Measurements from ENCODE around the gene PCDHGB2.
A peak's percentile ranks its signal among the peaks of the same experiment; 100 is the strongest.
"Not testable (repeated sequence)": the region's sequence is repeated elsewhere in the genome, so short reads cannot be mapped to it uniquely, and the experiment has no call there.

The PCDHGB2 gene

DNA sequence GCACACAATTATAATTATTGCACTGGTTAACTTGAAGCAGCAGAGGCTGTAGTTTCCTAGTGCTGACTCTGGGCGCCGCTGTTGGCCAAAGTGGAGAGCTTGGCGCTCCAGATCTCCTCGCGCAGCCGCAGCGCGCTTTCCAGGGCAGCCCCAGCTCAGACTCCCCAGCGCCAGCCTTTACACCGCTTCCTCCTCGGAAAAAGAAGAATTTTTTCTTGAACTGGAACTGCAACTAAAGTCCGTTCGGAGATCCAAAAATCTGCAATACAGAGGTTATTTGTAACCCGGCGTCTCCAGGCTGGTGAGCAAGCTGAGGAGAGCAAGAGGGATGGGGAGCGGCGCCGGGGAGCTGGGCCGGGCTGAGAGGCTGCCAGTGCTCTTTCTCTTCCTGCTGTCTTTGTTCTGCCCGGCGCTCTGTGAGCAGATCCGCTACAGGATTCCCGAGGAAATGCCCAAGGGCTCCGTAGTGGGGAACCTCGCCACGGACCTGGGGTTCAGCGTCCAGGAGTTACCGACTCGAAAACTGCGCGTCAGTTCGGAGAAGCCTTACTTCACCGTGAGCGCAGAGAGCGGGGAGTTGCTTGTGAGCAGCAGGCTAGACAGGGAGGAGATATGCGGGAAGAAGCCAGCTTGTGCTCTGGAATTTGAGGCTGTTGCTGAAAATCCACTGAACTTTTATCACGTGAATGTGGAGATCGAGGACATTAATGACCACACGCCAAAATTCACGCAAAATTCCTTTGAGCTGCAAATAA, 27.9 kb downstream of the PCDHGB2 start, which contains the start of gene PCDHGB4:
Gene PCDHGB4, plus strand, starts transcription at position 142 of the 755 bp plus-strand sequence. Its CDS starts 187 bp downstream, at position 329.
- DNase-seq = peak; percentile 68

DNA sequence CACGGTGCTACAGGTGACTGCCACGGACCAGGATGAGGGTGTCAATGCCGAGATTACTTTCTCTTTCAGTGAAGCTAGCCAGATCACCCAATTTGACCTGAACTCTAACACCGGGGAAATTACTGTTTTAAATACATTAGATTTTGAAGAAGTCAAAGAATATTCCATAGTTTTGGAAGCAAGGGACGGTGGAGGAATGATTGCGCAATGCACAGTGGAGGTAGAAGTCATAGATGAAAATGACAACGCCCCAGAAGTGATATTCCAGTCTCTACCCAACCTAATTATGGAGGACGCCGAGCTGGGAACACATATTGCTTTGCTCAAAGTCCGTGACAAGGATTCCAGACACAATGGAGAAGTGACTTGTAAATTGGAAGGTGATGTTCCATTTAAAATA, 28.9 kb downstream of the PCDHGB2 start:
- no peak for DNase-seq

GRCh38 chr5:141389153-141390042, 29.6 kb downstream of the PCDHGB2 start:
- no peak for DNase-seq

DNA sequence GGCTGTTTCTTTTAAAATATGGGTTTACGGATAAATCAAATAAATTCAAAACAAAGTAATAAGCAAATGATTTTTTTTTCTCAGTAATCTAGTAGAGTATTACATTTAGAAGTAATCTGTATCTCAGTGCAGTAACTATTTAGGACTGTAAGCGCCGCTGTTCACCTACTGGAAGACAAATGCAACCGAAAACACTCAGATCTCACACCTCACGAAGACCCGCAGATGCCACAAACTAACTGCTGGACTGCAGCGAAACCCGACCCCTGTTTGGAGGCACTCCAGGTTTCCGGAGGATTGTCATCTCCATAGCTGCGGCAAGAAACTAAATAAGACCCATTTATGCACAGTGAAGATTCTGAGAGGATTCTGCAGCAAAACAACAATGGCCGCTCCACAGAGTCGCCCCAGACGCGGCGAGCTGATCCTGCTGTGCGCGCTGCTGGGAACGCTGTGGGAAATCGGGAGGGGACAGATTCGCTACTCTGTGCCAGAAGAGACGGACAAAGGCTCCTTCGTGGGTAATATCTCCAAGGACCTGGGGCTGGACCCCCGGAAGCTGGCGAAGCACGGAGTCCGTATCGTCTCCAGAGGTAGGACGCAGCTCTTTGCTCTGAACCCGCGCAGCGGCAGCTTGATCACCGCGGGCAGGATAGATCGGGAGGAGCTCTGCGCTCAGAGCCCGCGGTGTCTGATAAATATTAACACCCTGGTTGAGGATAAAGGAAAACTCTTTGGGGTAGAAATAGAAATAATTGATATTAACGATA, 32.8 kb downstream of the PCDHGB2 start, which contains the start of gene PCDHGA8:
Gene PCDHGA8, plus strand, starts transcription at position 205 of the 770 bp plus-strand sequence. Its CDS starts 181 bp downstream, at position 386.
- DNase-seq = peak; percentile 57

DNA sequence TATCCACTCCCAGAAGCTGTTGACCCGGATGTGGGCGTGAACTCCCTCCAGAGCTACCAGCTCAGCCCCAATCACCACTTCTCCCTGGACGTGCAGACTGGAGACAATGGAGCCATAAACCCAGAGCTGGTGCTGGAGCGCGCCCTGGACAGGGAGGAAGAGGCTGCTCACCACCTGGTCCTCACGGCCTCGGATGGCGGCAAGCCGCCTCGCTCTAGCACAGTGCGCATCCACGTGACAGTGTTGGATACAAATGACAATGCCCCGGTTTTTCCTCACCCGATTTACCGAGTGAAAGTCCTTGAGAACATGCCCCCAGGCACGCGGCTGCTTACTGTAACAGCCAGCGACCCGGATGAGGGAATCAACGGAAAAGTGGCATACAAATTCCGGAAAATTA, 33.5 kb downstream of the PCDHGB2 start:
- no peak for DNase-seq

GRCh38 chr5:141394401-141395187, 34.8 kb downstream of the PCDHGB2 start:
- not testable (repeated sequence) for DNase-seq

DNA sequence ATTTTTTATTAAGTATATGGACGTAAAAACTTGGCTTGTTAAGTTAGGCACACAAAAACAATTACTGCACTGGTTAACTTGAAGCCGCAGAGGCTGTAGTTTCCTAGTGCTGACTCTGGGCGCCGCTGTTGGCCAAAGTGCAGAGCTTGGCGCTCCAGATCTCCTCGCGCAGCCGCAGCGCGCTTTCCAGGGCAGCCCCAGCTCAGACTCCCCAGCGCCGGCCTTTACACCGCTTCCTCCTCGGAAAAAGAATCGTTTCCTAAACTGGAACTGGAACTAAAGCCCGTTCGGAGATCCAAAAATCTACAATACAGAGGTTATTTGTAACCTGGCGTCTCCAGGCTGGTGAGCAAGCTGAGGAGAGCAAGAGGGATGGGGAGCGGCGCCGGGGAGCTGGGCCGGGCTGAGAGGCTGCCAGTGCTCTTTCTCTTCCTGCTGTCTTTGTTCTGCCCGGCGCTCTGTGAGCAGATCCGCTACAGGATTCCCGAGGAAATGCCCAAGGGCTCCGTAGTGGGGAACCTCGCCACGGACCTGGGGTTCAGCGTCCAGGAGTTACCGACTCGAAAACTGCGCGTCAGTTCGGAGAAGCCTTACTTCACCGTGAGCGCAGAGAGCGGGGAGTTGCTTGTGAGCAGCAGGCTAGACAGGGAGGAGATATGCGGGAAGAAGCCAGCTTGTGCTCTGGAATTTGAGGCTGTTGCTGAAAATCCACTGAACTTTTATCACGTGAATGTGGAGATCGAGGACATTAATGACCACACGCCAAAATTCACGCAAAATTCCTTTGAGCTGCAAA, 38.2 kb downstream of the PCDHGB2 start, which contains the start of gene PCDHGB5:
Gene PCDHGB5, plus strand, starts transcription at position 192 of the 796 bp plus-strand sequence. Its CDS starts 181 bp downstream, at position 373.
- peak; percentile 70 for DNase-seq

DNA sequence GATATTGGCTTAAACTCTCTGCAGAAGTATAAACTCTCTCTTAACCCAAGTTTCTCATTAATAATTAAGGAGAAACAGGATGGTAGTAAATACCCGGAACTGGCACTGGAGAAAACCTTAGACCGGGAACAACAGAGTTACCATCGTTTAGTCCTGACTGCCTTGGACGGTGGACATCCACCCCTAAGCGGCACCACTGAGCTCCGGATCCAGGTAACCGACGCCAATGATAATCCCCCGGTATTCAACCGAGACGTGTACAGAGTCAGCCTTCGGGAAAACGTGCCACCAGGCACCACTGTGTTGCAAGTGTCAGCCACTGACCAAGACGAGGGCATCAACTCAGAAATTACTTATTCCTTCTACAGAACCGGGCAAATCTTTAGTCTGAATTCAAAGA, 38.8 kb downstream of the PCDHGB2 start:
- DNase-seq = no peak

- DNase-seq = no peak
Observed at GRCh38 chr5:141399555-141400258, 39.9 kb downstream of the PCDHGB2 start.

DNA sequence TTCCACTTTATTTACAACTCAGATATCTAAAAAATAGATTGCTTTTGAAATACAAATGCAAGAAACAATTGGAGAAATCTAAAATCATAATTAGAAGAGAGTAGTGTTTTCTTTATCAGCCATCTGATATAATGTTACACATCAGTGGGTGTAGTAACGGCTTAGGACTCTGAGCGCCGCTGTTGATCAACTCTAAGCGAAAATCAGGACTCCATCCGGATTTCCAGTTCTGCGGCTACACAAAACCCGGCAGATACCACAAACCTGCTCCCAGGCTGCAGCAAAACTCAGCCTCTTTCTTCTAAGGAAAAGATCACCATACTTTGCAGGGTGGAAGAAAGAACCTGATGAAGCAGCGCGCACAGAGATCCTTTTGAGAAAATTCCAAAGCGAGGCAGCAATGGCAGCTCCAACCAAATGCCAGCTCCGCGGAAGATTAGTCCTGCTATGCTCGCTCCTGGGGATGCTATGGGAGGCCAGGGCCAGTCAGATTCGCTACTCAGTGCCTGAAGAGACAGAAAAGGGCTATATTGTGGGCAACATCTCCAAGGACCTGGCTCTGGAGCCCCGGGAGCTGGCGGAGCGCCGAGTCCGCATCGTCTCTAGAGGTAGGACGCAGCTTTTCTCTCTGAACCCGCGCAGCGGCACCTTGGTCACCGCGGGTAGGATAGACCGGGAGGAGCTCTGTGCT, 42.9 kb downstream of the PCDHGB2 start, which contains the start of gene PCDHGA9:
Gene PCDHGA9, plus strand, starts transcription at position 226 of the 691 bp plus-strand sequence. Its CDS starts 175 bp downstream, at position 401.
- peak; percentile 48 for DNase-seq

DNA sequence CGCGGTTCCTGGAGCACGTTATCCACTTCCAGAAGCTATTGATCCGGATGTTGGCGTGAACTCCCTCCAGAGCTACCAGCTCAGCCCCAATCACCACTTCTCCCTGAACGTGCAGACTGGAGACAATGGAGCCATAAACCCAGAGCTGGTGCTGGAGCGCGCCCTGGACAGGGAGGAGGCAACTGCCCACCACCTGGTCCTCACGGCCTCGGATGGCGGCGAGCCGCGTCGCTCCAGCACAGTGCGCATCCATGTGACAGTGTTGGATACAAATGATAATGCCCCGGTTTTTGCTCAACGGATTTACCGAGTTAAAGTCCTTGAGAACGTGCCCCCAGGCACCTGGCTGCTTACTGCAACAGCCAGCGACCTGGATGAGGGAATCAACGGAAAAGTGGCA, 43.6 kb downstream of the PCDHGB2 start:
- DNase-seq = no peak

- peak; percentile 53 for DNase-seq
Observed at GRCh38 chr5:141407790-141408505, 48.2 kb downstream of the PCDHGB2 start, which contains the start of gene PCDHGB6. Gene PCDHGB6, plus strand, starts transcription at chr5:141408021. Its CDS starts 182 bp downstream, at chr5:141408203.

GRCh38 chr5:141409598-141410306, 50.0 kb downstream of the PCDHGB2 start:
- no peak for DNase-seq

- no peak for DNase-seq
Observed at GRCh38 chr5:141411575-141411974, 51.8 kb downstream of the PCDHGB2 start.

Measured in fibroblast of skin of right biceps (primary cell).